HepG2 (cell line): ENCODE results near the gene MACROD2. TPM values are rescaled to one million over a fixed set of nuclear protein-coding genes. Genes with fewer than 3 reads are reported as not detected.

Source experiments
- ETV5 ChIP-seq: IDR thresholded peaks from 2 replicates; pipeline ENCODE4 v1.6.1; 2018; ENCODE audit warnings: missing biosample characterization, missing genetic modification reagents, inconsistent platforms, borderline replicate concordance
- IKZF1 ChIP-seq: fragments of 450-650 bp; IDR thresholded peaks from 2 replicates; pipeline ENCODE4 v1.7.1; 2016
- KAT2B ChIP-seq: fragments of 150-350 bp; IDR thresholded peaks from 2 replicates; pipeline ENCODE4 v1.6.1; 2014; ENCODE audit warnings: low read depth, low read length, borderline replicate concordance
- KAT7 ChIP-seq: IDR thresholded peaks from 2 replicates; pipeline ENCODE4 v1.6.1; 2018; ENCODE audit warnings: borderline replicate concordance, missing compliant biosample characterization
- NFE2L1 ChIP-seq: sonication (generic); formaldehyde crosslinking; IDR thresholded peaks from 2 replicates; pipeline ENCODE4 v1.4.0; 2020; ENCODE audit warnings: missing genetic modification reagents, mild to moderate bottlenecking, borderline replicate concordance
- POLR2G ChIP-seq: fragments of 200-400 bp; formaldehyde crosslinking; IDR thresholded peaks from 2 replicates; pipeline ENCODE4 v1.6.1; 2018; ENCODE audit warnings: mild to moderate bottlenecking, low read depth, low read length, moderate library complexity
- RELA ChIP-seq: sonication (generic); formaldehyde crosslinking; IDR thresholded peaks from 2 replicates; pipeline ENCODE4 v1.4.0; 2020; ENCODE audit warnings: missing genetic modification reagents
- RNF2 ChIP-seq: fragments of 450-650 bp; conservative IDR thresholded peaks from 2 replicates; pipeline ENCODE4 v1.6.1; 2016; ENCODE audit warnings: low read depth
- TCF12 ChIP-seq, 2 experiments: fragments of 450-650 bp in 1 of 2; sonication (generic) in 1 of 2; formaldehyde crosslinking in 1 of 2; IDR thresholded peaks; 2 replicates each; pipeline versions ENCODE4 v1.6.1 to v1.8.0; 2017 to 2022; ENCODE audit warnings: antibody characterized with exemption in 1 of 2, mild to moderate bottlenecking in 1 of 2, missing genetic modification reagents in 1 of 2, moderate library complexity in 1 of 2
- ZFP1 ChIP-seq: IDR thresholded peaks from 2 replicates; pipeline ENCODE4 v1.6.1; 2016
- ZNF224 ChIP-seq: sonication (generic); formaldehyde crosslinking; IDR thresholded peaks from 2 replicates; pipeline ENCODE4 v1.5.0; 2020; ENCODE audit warnings: mild to moderate bottlenecking, missing genetic modification reagents
- ZNF263 ChIP-seq: sonication (generic); formaldehyde crosslinking; IDR thresholded peaks from 2 replicates; pipeline ENCODE4 v1.4.0; 2020; ENCODE audit warnings: missing genetic modification reagents
- ZNF563 ChIP-seq: sonication (generic); formaldehyde crosslinking; IDR thresholded peaks from 2 replicates; pipeline ENCODE4 v1.8.0; 2022; ENCODE audit warnings: mild to moderate bottlenecking, moderate library complexity, missing genetic modification reagents
- ZNF777 ChIP-seq: sonication (generic); formaldehyde crosslinking; IDR thresholded peaks from 2 replicates; pipeline ENCODE4 v1.4.0; 2020; ENCODE audit warnings: missing genetic modification reagents
- polyA plus RNA-seq, 8 experiments: library from polyadenylated mRNA; depleted of rRNA in 3 of 8; stranded (reverse) in 7 of 8; unstranded in 1 of 8; fragments of >200 nt; fragmentation: Illumina TruSeq in 4 of 8; extraction: Trizol in 4 of 8; gene quantifications; 2 replicates each; pipeline versions ENCODE4 v1.2.1 to v1.2.3, GENCODE V29; 2011 to 2016; ENCODE audit warnings: low read depth in 4 of 8, missing spikeins in 1 of 8, mixed read lengths in 1 of 8; ENCODE audit not compliant: insufficient read depth in 1 of 8
- total RNA-seq, 5 experiments: library from RNA; depleted of rRNA; stranded (reverse); fragments of >200 nt; fragmentation: Illumina TruSeq; extraction: Trizol; gene quantifications; 2 replicates each; pipeline ENCODE4 v1.2.3, GENCODE V29; 2016; ENCODE audit warnings: low read depth in 1 of 5
- TF ChIP-seq, protein P1 (sequence below), 2 experiments: sonication (generic) in 1 of 2; formaldehyde crosslinking in 1 of 2; IDR thresholded peaks; 2 replicates each; pipeline versions ENCODE4 v1.6.1 to v1.9.0; 2014 to 2022; ENCODE audit warnings: antibody characterized with exemption in 1 of 2, borderline replicate concordance in 1 of 2, inconsistent platforms in 1 of 2, low read depth in 1 of 2, missing genetic modification reagents in 1 of 2
- TF ChIP-seq, protein P2 (sequence below), 2 experiments: sonication (generic) in 1 of 2; formaldehyde crosslinking in 1 of 2; IDR thresholded peaks; 2 replicates each; pipeline versions ENCODE4 v1.4.0 to v1.6.1; 2016 to 2020; ENCODE audit warnings: borderline replicate concordance in 1 of 2, low read depth in 1 of 2, mild to moderate bottlenecking in 1 of 2, missing genetic modification reagents in 1 of 2
- TF ChIP-seq, protein P3 (sequence below): sonication (generic); formaldehyde crosslinking; IDR thresholded peaks from 2 replicates; pipeline ENCODE4 v1.8.0; 2022; ENCODE audit warnings: mild to moderate bottlenecking, missing genetic modification reagents

The MACROD2 gene
- total and polyA plus RNA-seq, 2 of the 13 experiments (the other 11 are each of a cell fraction or from before 2014, with no cell fraction given) = 0.13 to 0.51 TPM

DNA sequence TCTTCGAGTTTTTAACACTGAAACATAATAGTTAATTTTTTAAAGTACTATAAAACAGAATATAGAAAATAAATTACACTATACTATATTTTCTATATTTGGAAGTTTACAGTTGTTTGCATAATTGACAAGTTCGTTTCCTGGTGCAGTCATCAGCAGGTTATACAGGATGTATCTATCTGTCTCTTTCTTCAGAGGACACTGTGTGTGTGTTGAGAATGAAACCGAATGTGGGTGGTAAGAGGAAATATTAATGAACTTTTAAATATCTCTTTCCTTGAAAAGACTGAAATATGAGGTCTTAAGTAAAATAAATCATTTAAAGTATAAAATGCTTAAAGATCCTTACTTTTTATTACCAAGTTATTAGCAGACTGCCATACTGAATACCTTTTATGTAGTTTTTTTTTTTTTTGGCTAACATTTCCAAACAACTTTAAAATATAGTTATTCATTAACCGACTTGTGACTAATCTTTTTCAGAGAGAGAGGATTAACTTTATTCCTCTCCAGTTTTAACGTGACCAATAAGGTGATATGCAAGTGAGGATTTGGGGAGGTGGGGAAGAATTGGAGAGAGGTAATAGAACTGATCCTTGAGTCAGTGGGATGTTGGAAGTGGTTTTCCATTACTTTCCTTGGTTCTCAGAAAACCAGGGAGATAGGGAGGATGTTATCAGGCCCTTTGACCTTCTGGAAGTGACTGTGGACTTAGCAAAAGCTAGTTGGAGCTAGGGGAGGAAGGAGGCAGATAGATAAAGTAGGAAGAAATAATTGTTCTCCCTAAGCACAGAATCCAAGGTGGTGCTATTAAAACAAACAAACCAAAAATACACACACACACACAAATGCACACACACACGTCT lies 722.1 kb downstream of the MACROD2 start (continued):
- TF ChIP-seq, protein P1, sequence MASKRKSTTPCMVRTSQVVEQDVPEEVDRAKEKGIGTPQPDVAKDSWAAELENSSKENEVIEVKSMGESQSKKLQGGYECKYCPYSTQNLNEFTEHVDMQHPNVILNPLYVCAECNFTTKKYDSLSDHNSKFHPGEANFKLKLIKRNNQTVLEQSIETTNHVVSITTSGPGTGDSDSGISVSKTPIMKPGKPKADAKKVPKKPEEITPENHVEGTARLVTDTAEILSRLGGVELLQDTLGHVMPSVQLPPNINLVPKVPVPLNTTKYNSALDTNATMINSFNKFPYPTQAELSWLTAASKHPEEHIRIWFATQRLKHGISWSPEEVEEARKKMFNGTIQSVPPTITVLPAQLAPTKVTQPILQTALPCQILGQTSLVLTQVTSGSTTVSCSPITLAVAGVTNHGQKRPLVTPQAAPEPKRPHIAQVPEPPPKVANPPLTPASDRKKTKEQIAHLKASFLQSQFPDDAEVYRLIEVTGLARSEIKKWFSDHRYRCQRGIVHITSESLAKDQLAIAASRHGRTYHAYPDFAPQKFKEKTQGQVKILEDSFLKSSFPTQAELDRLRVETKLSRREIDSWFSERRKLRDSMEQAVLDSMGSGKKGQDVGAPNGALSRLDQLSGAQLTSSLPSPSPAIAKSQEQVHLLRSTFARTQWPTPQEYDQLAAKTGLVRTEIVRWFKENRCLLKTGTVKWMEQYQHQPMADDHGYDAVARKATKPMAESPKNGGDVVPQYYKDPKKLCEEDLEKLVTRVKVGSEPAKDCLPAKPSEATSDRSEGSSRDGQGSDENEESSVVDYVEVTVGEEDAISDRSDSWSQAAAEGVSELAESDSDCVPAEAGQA (IDR thresholded peaks at IDR 0.05; ENCODE audit: low read depth) = no peak
- TF ChIP-seq, protein P1 (CRISPR knock-in tag; IDR thresholded peaks at IDR 0.05; ENCODE audit: borderline replicate concordance) = no peak
- no peak for TF ChIP-seq IKZF1
- no peak for TF ChIP-seq POLR2G
- no peak for TF ChIP-seq ZNF263 (CRISPR knock-in tag)
- no peak for TF ChIP-seq RNF2
- TF ChIP-seq ZNF563 (CRISPR knock-in tag) = no peak
- no peak for TF ChIP-seq TCF12 (IDR thresholded peaks at IDR 0.05)
- TF ChIP-seq TCF12 (CRISPR knock-in tag; IDR thresholded peaks at IDR 0.05) = no peak
- TF ChIP-seq ETV5 = no peak
- TF ChIP-seq KAT2B = no peak
- TF ChIP-seq KAT7 (CRISPR knock-in tag) = no peak
- TF ChIP-seq RELA = no peak
- no peak for TF ChIP-seq ZNF777 (CRISPR knock-in tag)
- TF ChIP-seq, protein P2, sequence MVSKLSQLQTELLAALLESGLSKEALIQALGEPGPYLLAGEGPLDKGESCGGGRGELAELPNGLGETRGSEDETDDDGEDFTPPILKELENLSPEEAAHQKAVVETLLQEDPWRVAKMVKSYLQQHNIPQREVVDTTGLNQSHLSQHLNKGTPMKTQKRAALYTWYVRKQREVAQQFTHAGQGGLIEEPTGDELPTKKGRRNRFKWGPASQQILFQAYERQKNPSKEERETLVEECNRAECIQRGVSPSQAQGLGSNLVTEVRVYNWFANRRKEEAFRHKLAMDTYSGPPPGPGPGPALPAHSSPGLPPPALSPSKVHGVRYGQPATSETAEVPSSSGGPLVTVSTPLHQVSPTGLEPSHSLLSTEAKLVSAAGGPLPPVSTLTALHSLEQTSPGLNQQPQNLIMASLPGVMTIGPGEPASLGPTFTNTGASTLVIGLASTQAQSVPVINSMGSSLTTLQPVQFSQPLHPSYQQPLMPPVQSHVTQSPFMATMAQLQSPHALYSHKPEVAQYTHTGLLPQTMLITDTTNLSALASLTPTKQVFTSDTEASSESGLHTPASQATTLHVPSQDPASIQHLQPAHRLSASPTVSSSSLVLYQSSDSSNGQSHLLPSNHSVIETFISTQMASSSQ (IDR thresholded peaks at IDR 0.05; ENCODE audit: low read depth) = peak; percentile 34
- TF ChIP-seq, protein P2 (CRISPR knock-in tag; IDR thresholded peaks at IDR 0.05; ENCODE audit: borderline replicate concordance) = peak; percentile 44; the same call in 1 of the 2 replicates
- TF ChIP-seq ZFP1 (CRISPR knock-in tag) = no peak
- no peak for TF ChIP-seq NFE2L1
- TF ChIP-seq ZNF224 (CRISPR knock-in tag) = no peak
- TF ChIP-seq, protein P3, sequence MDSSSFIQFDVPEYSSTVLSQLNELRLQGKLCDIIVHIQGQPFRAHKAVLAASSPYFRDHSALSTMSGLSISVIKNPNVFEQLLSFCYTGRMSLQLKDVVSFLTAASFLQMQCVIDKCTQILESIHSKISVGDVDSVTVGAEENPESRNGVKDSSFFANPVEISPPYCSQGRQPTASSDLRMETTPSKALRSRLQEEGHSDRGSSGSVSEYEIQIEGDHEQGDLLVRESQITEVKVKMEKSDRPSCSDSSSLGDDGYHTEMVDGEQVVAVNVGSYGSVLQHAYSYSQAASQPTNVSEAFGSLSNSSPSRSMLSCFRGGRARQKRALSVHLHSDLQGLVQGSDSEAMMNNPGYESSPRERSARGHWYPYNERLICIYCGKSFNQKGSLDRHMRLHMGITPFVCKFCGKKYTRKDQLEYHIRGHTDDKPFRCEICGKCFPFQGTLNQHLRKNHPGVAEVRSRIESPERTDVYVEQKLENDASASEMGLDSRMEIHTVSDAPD (CRISPR knock-in tag) = no peak
